Suprapubic skin (tissue), 4 donors: ENCODE measurements around the gene BRK1. TPM values are rescaled to one million over a fixed set of nuclear protein-coding genes. Genes with fewer than 3 reads are reported as not detected.
"Not testable (repeated sequence)": the region's sequence is repeated elsewhere in the genome, so short reads cannot be mapped to it uniquely, and the experiment has no call there.

Experiments
- DNase-seq, 2 donors: peaks; one replicate each; pipeline ENCODE4 v3.0.0-alpha.2; 2019; ENCODE audit warnings: low spot score in 2 of 2
- H3K27ac ChIP-seq: fragments of 200-600 bp; sonication (generic); one replicate; pipeline ENCODE4 v1.5.1; 2019
- H3K27me3 ChIP-seq: fragments of 200-600 bp; sonication (generic); one replicate; pipeline ENCODE4 v1.5.1; 2019
- H3K36me3 ChIP-seq: fragments of 200-600 bp; sonication (generic); one replicate; pipeline ENCODE4 v1.5.1; 2019
- H3K4me1 ChIP-seq: fragments of 200-600 bp; sonication (generic); one replicate; pipeline ENCODE4 v1.5.1; 2019
- H3K4me3 ChIP-seq: fragments of 200-600 bp; sonication (generic); one replicate; pipeline ENCODE4 v1.5.1; 2019; ENCODE audit warnings: mild to moderate bottlenecking
- H3K9me3 ChIP-seq: fragments of 200-600 bp; sonication (generic); one replicate; pipeline ENCODE4 v1.5.1; 2019
- EP300 ChIP-seq: sonication (generic); formaldehyde crosslinking; IDR thresholded peaks from one replicate; pipeline ENCODE4 v1.6.1; 2017; ENCODE audit warnings: antibody characterized with exemption
- POLR2A ChIP-seq, 2 donors: fragments of 450-650 bp; IDR thresholded peaks; one replicate each; pipeline ENCODE4 v1.6.1; 2017; ENCODE audit warnings: antibody characterized with exemption in 2 of 2, mild to moderate bottlenecking in 2 of 2, moderate library complexity in 2 of 2
- POLR2AphosphoS5 ChIP-seq, 3 donors: sonication (generic); formaldehyde crosslinking; IDR thresholded peaks; one replicate each; pipeline ENCODE4 v1.6.1; 2017; ENCODE audit warnings: antibody characterized with exemption in 3 of 3
- WGBS: methylation state at CpG from one replicate; pipeline ENCODE4 v1.1.5; 2018; 5-methylcytosine and 5-hydroxymethylcytosine counted together
- total RNA-seq, 4 donors: library from RNA; depleted of rRNA; stranded (reverse); fragments of >200 nt; gene quantifications; one replicate each; pipeline ENCODE4 v1.1.0, GENCODE V29; 2016
- TF ChIP-seq, protein P1 (sequence below), 2 donors: fragments of 200-600 bp in 1 of 2; fragments of 450-650 bp in 1 of 2; sonication (generic) in 1 of 2; IDR thresholded peaks; one replicate each; pipeline ENCODE4 v1.5.1; 2016 to 2019; ENCODE audit warnings: antibody characterized with exemption in 2 of 2, mild to moderate bottlenecking in 1 of 2, moderate library complexity in 1 of 2

The BRK1 gene
- total RNA-seq, 4 donors from 2014 or later: 51.7 to 101 (median 83.9) TPM

GRCh38 chr3:10162185-10162584 lies 46.7 kb downstream of the BRK1 start:
- H3K27ac ChIP-seq: no peak overlapping the region
- no peaks in the 10 kb centered on the region for H3K27me3 ChIP-seq
- H3K4me1 ChIP-seq: peaks cover 25% of the 10 kb centered on the region
- H3K36me3 ChIP-seq: no peaks in the 10 kb centered on the region
- no peak for DNase-seq
- TF ChIP-seq POLR2AphosphoS5 (IDR thresholded peaks at IDR 0.05) (no peak), POLR2A (IDR thresholded peaks at IDR 0.05) (no peak), EP300 (no peak)
- TF ChIP-seq, protein P1, sequence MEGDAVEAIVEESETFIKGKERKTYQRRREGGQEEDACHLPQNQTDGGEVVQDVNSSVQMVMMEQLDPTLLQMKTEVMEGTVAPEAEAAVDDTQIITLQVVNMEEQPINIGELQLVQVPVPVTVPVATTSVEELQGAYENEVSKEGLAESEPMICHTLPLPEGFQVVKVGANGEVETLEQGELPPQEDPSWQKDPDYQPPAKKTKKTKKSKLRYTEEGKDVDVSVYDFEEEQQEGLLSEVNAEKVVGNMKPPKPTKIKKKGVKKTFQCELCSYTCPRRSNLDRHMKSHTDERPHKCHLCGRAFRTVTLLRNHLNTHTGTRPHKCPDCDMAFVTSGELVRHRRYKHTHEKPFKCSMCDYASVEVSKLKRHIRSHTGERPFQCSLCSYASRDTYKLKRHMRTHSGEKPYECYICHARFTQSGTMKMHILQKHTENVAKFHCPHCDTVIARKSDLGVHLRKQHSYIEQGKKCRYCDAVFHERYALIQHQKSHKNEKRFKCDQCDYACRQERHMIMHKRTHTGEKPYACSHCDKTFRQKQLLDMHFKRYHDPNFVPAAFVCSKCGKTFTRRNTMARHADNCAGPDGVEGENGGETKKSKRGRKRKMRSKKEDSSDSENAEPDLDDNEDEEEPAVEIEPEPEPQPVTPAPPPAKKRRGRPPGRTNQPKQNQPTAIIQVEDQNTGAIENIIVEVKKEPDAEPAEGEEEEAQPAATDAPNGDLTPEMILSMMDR (IDR thresholded peaks at IDR 0.05): no peak
- no peaks in the 10 kb centered on the region for H3K9me3 ChIP-seq
- H3K4me3 ChIP-seq: no peak overlapping the region
- 86% methylated on average over 6 of the region's 6 CpGs for WGBS

DNA sequence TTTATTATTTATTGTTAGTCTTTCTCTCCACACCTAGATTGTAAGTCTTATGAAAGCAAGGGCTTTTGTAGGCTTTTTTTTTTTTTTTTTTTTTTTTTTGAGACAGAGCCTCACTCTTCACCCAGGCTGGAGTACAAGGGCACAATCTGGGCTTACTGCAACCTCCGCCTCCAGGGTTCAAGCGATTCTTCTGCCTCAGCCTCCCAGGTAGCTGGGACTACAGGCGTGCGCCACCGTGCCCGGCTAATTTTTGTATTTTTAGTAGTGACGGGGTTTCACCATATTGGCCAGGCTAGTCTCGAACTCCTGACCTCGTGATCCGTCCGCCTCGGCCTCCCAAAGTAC lies 48.7 kb downstream of the BRK1 start:
- Histone ChIP-seq H3K4me1 (peaks cover 25% of the 10 kb centered on the region), H3K4me3 (peak overlapping the region; percentile 74)
- H3K36me3 ChIP-seq, H3K27me3 ChIP-seq, DNase-seq, H3K9me3 ChIP-seq, H3K27ac ChIP-seq: not testable (repeated sequence)
- WGBS: 70% methylated on average over 12 of the region's 12 CpGs

DNA sequence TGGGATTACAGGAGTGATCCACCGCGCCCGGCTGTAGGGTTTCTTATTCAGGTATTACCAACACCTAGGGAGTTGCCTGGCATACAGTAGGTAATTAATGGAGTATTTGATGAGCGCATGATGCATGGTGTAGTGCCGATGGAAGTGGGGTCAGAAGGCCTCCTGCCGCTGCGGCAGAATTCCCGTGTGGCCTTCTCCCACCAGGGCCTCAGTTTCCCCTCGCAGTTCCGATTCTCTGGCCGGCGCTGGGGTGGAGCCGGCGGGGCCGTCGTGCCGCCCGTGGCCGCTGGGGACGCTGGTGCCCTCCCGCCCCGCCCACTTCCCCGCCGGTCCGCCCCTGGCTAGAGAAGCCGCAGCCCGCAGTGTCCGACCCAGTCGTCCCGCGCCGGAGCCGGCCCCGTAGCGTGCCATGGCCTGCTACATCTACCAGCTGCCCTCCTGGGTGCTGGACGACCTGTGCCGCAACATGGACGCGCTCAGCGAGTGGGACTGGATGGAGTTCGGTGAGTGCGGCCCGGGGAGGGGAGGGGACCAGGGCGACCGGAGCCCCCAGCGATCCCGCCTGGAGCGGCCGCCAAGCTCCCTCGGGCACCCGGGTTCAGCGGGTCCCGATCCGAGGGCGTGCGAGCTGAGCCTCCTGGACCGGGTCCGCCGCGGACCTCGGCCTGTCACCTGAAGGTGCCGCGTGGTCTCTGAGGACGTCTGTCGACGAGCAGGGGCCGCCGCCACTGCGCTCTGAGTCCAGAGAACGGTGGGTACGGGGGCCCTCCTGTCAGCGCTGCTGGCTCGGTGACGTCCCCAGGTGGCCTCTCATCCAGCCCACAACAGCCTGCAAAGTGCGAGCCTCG lies 49.3 kb downstream of the BRK1 start, which contains the start of gene IRAK2:
Gene IRAK2 (plus strand): TSS at position 374 of the 848 bp plus-strand sequence. CDS start 36 bp downstream, at position 410.
- peak within 1 kb of the TSS; percentile 59 for H3K27ac ChIP-seq
- WGBS: 5% methylated on average over 33 of the region's 76 CpGs
- H3K36me3 ChIP-seq: no peaks in the 10 kb centered on the region
- H3K4me3 ChIP-seq: peak within 1 kb of the TSS; percentile 74
- no peaks in the 10 kb centered on the region for H3K9me3 ChIP-seq
- no peaks in the 10 kb centered on the region for H3K27me3 ChIP-seq
- TF ChIP-seq POLR2A (IDR thresholded peaks at IDR 0.05) (no peak), EP300 (no peak)
- TF ChIP-seq, protein P1 (IDR thresholded peaks at IDR 0.05): peak; percentile 43 to 98
- peak; percentile 87 to 90 for DNase-seq
- peaks cover 25% of the 10 kb centered on the region for H3K4me1 ChIP-seq

- H3K27me3 ChIP-seq: no peaks in the 10 kb centered on the region
- no peak for DNase-seq
- no peak overlapping the region for H3K27ac ChIP-seq
- TF ChIP-seq POLR2A (IDR thresholded peaks at IDR 0.05) (no peak), POLR2AphosphoS5 (IDR thresholded peaks at IDR 0.05) (no peak), EP300 (no peak)
- TF ChIP-seq, protein P1 (IDR thresholded peaks at IDR 0.05): no peak
- WGBS: 95% methylated on average over 5 of the region's 5 CpGs
- H3K36me3 ChIP-seq: no peaks in the 10 kb centered on the region
- H3K4me3 ChIP-seq: no peak overlapping the region
- H3K9me3 ChIP-seq: no peaks in the 10 kb centered on the region
- peaks cover 28% of the 10 kb centered on the region for H3K4me1 ChIP-seq
These were observed 50.7 kb downstream of the BRK1 start for GRCh38 chr3:10166213-10166604.

DNA sequence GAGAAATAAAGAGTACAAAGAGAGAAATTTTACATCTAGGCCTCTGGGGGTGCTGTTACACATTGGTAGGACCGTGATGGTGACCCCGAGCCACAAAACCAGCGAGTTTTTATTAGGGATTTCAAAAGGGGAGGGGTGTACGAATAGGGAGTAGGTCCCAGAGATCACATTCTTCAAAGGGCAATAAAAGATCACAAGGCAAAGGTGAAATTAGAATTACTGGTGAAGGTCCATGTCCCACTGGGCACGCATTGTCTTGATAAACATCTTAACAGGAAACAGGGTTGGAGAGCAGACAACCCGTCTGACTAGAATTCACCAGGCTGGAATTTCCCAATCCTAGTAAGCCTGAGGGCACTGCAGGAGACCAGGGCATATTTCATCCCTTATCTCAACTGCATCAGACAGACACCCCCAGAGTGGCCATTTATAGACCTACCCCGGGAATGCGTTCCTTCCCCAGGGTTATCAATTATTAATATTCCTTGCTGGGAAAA lies 53.6 kb downstream of the BRK1 start:
- Histone ChIP-seq H3K27ac (no peak overlapping the region), H3K36me3 (no peaks in the 10 kb centered on the region), H3K9me3 (no peaks in the 10 kb centered on the region), H3K27me3 (no peaks in the 10 kb centered on the region), H3K4me3 (no peak overlapping the region), H3K4me1 (peaks cover 26% of the 10 kb centered on the region)
- TF ChIP-seq POLR2AphosphoS5 (IDR thresholded peaks at IDR 0.05): no peak
- no peak for TF ChIP-seq POLR2A (IDR thresholded peaks at IDR 0.05)
- TF ChIP-seq EP300: no peak
- TF ChIP-seq, protein P1 (IDR thresholded peaks at IDR 0.05): no peak
- WGBS: 60% methylated on average over 8 of the region's 8 CpGs
- no peak for DNase-seq
